Thyroid gland (tissue), 4 donors: ENCODE data around the gene NBAS. TPM values are rescaled to one million over a fixed set of nuclear protein-coding genes. Genes with fewer than 3 reads are reported as not detected.

Experiments used
- DNase-seq, 2 donors: peaks; one replicate each; pipeline ENCODE4 v3.0.0-alpha.2; 2019
- H3K27ac ChIP-seq, 3 donors: fragments of 200-600 bp; sonication (generic); 1 replicate in 2 of 3; 2 replicates in 1 of 3; pipeline ENCODE4 v1.5.1; 2016 to 2019; ENCODE audit warnings: mild to moderate bottlenecking in 1 of 3, moderate library complexity in 1 of 3
- H3K27me3 ChIP-seq: fragments of 200-600 bp; sonication (generic); one replicate; pipeline ENCODE4 v1.5.1; 2019
- H3K36me3 ChIP-seq, 2 donors: fragments of 200-600 bp; sonication (generic); one replicate each; pipeline ENCODE4 v1.5.1; 2016 to 2019
- H3K4me1 ChIP-seq, 2 donors: fragments of 200-600 bp; sonication (generic); one replicate each; pipeline ENCODE4 v1.5.1; 2017 to 2019
- H3K4me3 ChIP-seq, 3 donors: fragments of 200-600 bp; sonication (generic); replicated peaks in 1 of 3; 1 replicate in 2 of 3; 2 replicates in 1 of 3; pipeline ENCODE4 v1.5.1; 2016; ENCODE audit warnings: mild to moderate bottlenecking in 1 of 3
- H3K9me3 ChIP-seq: fragments of 200-600 bp; sonication (generic); one replicate; pipeline ENCODE4 v1.5.1; 2017
- CTCF ChIP-seq, 6 experiments: fragments of 200-600 bp in 3 of 6; fragments of 450-650 bp in 3 of 6; sonication (generic) in 3 of 6; IDR thresholded peaks; one replicate each; pipeline ENCODE4 v1.5.1; 2016 to 2019; ENCODE audit warnings: antibody characterized with exemption in 6 of 6, mild to moderate bottlenecking in 2 of 6, inconsistent platforms in 1 of 6, moderate library complexity in 1 of 6
- POLR2A ChIP-seq, 2 donors: fragments of 450-650 bp; IDR thresholded peaks; one replicate each; pipeline ENCODE4 v1.6.1; 2017; ENCODE audit warnings: antibody characterized with exemption in 2 of 2, mild to moderate bottlenecking in 2 of 2, moderate library complexity in 1 of 2
- WGBS, 2 donors: methylation state at CpG; one replicate each; pipeline ENCODE4 v1.1.5; 2017; 5-methylcytosine and 5-hydroxymethylcytosine counted together
- intact Hi-C: fragments of 100-400 bp; cut with DNase I; formaldehyde crosslinking; loops from one replicate; pipeline ENCODE4 v1.15.1; 2023
- total RNA-seq, 4 donors: library from RNA; depleted of rRNA; stranded (reverse); fragments of >200 nt; gene quantifications; one replicate each; pipeline ENCODE4 v1.2.3, GENCODE V29; 2016

Gene NBAS
- total RNA-seq, 4 donors from 2014 or later = 50.4 to 71.5 (median 54.7) TPM

DNA sequence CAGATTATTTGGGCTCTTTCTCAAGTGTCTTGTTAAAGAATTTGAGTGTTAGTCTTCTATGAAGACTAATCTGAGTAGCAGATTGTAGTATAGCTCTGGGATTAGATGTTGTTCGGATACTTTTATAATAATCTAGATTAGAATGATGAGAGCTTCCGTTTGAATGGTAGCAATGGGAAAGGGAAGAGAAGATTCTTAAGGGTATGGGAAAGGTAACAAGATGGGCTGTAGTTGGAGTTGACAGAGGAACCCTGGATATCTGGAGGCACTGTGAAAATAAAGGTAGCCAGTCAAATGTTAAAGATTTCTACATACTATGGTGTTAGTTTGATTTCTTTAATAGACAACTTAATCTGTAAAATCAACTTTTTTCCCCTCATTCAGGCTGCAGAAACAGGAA, 35.2 kb upstream of the NBAS start:
- Histone ChIP-seq H3K36me3 (peaks cover 45 to 55% of the 10 kb centered on the region in 2 donors), H3K4me3 (no peak overlapping the region), H3K27ac (no peak overlapping the region), H3K4me1 (peaks cover 4% of the 10 kb centered on the region in 2 donors), H3K9me3 (no peaks in the 10 kb centered on the region), H3K27me3 (no peaks in the 10 kb centered on the region)
- TF ChIP-seq CTCF (IDR thresholded peaks at IDR 0.05) (no peak), POLR2A (IDR thresholded peaks at IDR 0.05) (no peak)
- no peak for DNase-seq
- 89 to 93% methylated on average over 2 of the region's 2 CpGs for WGBS, 2 donors
- intact Hi-C loops = no loop called here

- Histone ChIP-seq H3K9me3 (no peaks in the 10 kb centered on the region), H3K27me3 (no peaks in the 10 kb centered on the region), H3K4me1 (peaks cover 4 to 7% of the 10 kb centered on the region in 2 donors), H3K27ac (no peak overlapping the region), H3K36me3 (peaks cover 41 to 51% of the 10 kb centered on the region in 2 donors), H3K4me3 (no peak overlapping the region)
- 97% methylated on average over 4 of the region's 4 CpGs for WGBS, 2 donors
- intact Hi-C loops = no loop called here
- TF ChIP-seq POLR2A (IDR thresholded peaks at IDR 0.05) = no peak
- TF ChIP-seq CTCF (IDR thresholded peaks at IDR 0.05) = no peak
- DNase-seq = no peak
Measured at GRCh38 chr2:15595936-15596335, 34.8 kb upstream of the NBAS start.

DNA sequence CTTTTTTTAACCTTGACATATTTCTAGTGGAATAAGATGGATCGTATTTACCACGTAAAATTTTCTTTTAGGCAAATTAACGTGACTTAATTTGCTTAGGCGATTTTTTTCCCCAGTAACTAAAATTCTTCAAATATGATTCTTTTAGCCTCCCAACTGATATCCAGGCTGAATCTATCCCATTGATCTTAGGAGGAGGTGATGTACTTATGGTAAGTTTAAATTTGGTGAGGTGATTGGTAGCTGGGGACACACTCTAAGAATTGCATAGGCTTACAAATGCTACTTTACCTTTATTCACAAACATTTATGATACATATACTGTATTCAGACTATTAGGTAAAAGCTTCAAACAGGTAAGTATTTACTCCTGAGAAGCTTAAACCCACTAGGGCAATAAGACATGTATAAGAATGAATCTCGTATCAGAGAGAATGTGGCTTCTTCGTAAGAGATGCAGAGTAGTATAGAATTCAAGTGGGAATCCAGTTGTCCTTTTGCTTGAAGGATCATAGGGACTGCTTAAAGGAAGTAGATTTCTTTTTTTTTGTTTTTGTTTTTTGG, 34.3 kb upstream of the NBAS start:
- no peak for DNase-seq
- WGBS, 2 donors = 95 to 96% methylated on average over 6 of the region's 6 CpGs

GRCh38 chr2:15594291-15595256, 33.4 kb upstream of the NBAS start:
- WGBS, 2 donors = 83 to 87% methylated on average over 5 of the region's 5 CpGs
- no peaks in the 10 kb centered on the region for H3K9me3 ChIP-seq
- H3K4me3 ChIP-seq = no peak overlapping the region
- no peak for TF ChIP-seq POLR2A (IDR thresholded peaks at IDR 0.05)
- peaks cover 4 to 9% of the 10 kb centered on the region in 2 donors for H3K4me1 ChIP-seq
- no peak for DNase-seq
- H3K36me3 ChIP-seq = peaks cover 28 to 37% of the 10 kb centered on the region in 2 donors
- intact Hi-C loops = no loop called here
- no peaks in the 10 kb centered on the region for H3K27me3 ChIP-seq
- no peak overlapping the region for H3K27ac ChIP-seq

More for the DNA sequence above, 34.3 kb upstream of the NBAS start:
- no peaks in the 10 kb centered on the region for H3K27me3 ChIP-seq
- intact Hi-C loops = no loop called here
- H3K4me3 ChIP-seq = no peak overlapping the region
- TF ChIP-seq POLR2A (IDR thresholded peaks at IDR 0.05) (no peak), CTCF (IDR thresholded peaks at IDR 0.05) (no peak)
- peaks cover 4 to 9% of the 10 kb centered on the region in 2 donors for H3K4me1 ChIP-seq
- peaks cover 37 to 46% of the 10 kb centered on the region in 2 donors for H3K36me3 ChIP-seq
- no peaks in the 10 kb centered on the region for H3K9me3 ChIP-seq
- no peak overlapping the region for H3K27ac ChIP-seq

GRCh38 chr2:15593327-15593705, 32.2 kb upstream of the NBAS start:
- H3K36me3 ChIP-seq = peaks cover 23 to 29% of the 10 kb centered on the region in 2 donors
- intact Hi-C loops = no loop called here
- H3K4me1 ChIP-seq = peaks cover 4 to 9% of the 10 kb centered on the region in 2 donors
- no peaks in the 10 kb centered on the region for H3K9me3 ChIP-seq
- no peak overlapping the region for H3K27ac ChIP-seq
- no peak for DNase-seq
- TF ChIP-seq CTCF (IDR thresholded peaks at IDR 0.05) = no peak
- TF ChIP-seq POLR2A (IDR thresholded peaks at IDR 0.05) = no peak
- WGBS, 2 donors = 93 to 96% methylated on average over 3 of the region's 3 CpGs
- no peaks in the 10 kb centered on the region for H3K27me3 ChIP-seq
- no peak overlapping the region for H3K4me3 ChIP-seq
